Measurements from ENCODE around the gene ANK2. TPM values are rescaled to one million over a fixed set of nuclear protein-coding genes. Genes with fewer than 3 reads are reported as not detected.

The ANK2 gene
- total and polyA plus RNA-seq, 10 donors = 5.3 to 158 (median 72.9) TPM

- Histone ChIP-seq H3K4me3 (no peak overlapping the region), H3K36me3 (no peaks in the 10 kb centered on the region), H3K27me3 (replicated peaks in 1 of 7) (no peaks in the 10 kb centered on the region), H3K27ac (no peak overlapping the region), H3K4me1 (no peaks in the 10 kb centered on the region), H3K9me3 (no peaks in the 10 kb centered on the region)
- intact Hi-C loops (cut with DNase I; ENCODE audit: low total_unique reads) = no loop called here
- DNase-seq = no peak
- no peak for TF ChIP-seq POLR2AphosphoS5 (IDR thresholded peaks at IDR 0.05)
- TF ChIP-seq CTCF (IDR thresholded peaks at IDR 0.05 in 8 of 11, conservative IDR thresholded peaks at IDR 0.05 in 3 of 11) = no peak
- TF ChIP-seq POLR2A (IDR thresholded peaks at IDR 0.05) = no peak
- 69 to 74% (median 70%) methylated on average over 1 of the region's 1 CpG for WGBS, 5 donors
Measured at GRCh38 chr4:113302051-113302450, 252.6 kb downstream of the ANK2 start.

GRCh38 chr4:113303315-113303714, 253.9 kb downstream of the ANK2 start:
- Histone ChIP-seq H3K4me3 (no peak overlapping the region), H3K27ac (no peak overlapping the region), H3K36me3 (no peaks in the 10 kb centered on the region), H3K27me3 (replicated peaks in 1 of 7) (no peaks in the 10 kb centered on the region), H3K9me3 (no peaks in the 10 kb centered on the region), H3K4me1 (no peaks in the 10 kb centered on the region)
- intact Hi-C loops (cut with DNase I; ENCODE audit: low total_unique reads) = no loop called here
- DNase-seq = no peak
- TF ChIP-seq POLR2A (IDR thresholded peaks at IDR 0.05) (no peak), CTCF (IDR thresholded peaks at IDR 0.05 in 8 of 11, conservative IDR thresholded peaks at IDR 0.05 in 3 of 11) (no peak), POLR2AphosphoS5 (IDR thresholded peaks at IDR 0.05) (no peak)
- 66 to 82% (median 74%) methylated on average over 1 of the region's 1 CpG for WGBS, 5 donors

- TF ChIP-seq POLR2A (IDR thresholded peaks at IDR 0.05) (no peak), POLR2AphosphoS5 (IDR thresholded peaks at IDR 0.05) (no peak), CTCF (IDR thresholded peaks at IDR 0.05 in 8 of 11, conservative IDR thresholded peaks at IDR 0.05 in 3 of 11) (no peak)
- H3K4me1 ChIP-seq = no peaks in the 10 kb centered on the region
- H3K27me3 ChIP-seq (replicated peaks in 1 of 7) = no peaks in the 10 kb centered on the region
- intact Hi-C loops (cut with DNase I; ENCODE audit: low total_unique reads) = no loop called here
- WGBS, 5 donors = 87 to 97% (median 89%) methylated on average over 2 of the region's 2 CpGs
- H3K27ac ChIP-seq = no peak overlapping the region
- DNase-seq = no peak
- no peaks in the 10 kb centered on the region for H3K36me3 ChIP-seq
- no peaks in the 10 kb centered on the region for H3K9me3 ChIP-seq
- no peak overlapping the region for H3K4me3 ChIP-seq
Measured at GRCh38 chr4:113311047-113311446, 261.6 kb downstream of the ANK2 start.

GRCh38 chr4:113312529-113312928, 263.1 kb downstream of the ANK2 start:
- intact Hi-C loops (cut with DNase I; ENCODE audit: low total_unique reads) = no loop called here
- H3K36me3 ChIP-seq = no peaks in the 10 kb centered on the region
- no peak overlapping the region for H3K27ac ChIP-seq
- 76 to 90% (median 78%) methylated on average over 3 of the region's 3 CpGs for WGBS, 5 donors
- no peaks in the 10 kb centered on the region for H3K9me3 ChIP-seq
- DNase-seq = no peak
- TF ChIP-seq POLR2AphosphoS5 (IDR thresholded peaks at IDR 0.05) = no peak
- TF ChIP-seq CTCF (IDR thresholded peaks at IDR 0.05 in 8 of 11, conservative IDR thresholded peaks at IDR 0.05 in 3 of 11) = no peak
- no peak for TF ChIP-seq POLR2A (IDR thresholded peaks at IDR 0.05)
- no peak overlapping the region for H3K4me3 ChIP-seq
- peaks cover 0 to 11% (median 0%) of the 10 kb centered on the region in 6 donors for H3K4me1 ChIP-seq
- no peaks in the 10 kb centered on the region for H3K27me3 ChIP-seq (replicated peaks in 1 of 7)
